HG03039 (cell line): ENCODE measurements around the gene ALDH3B2.
"Not testable (repeated sequence)": the region's sequence is repeated elsewhere in the genome, so short reads cannot be mapped to it uniquely, and the experiment has no call there.

Experiments used
- ATAC-seq: cut with Tn5 transposase; IDR thresholded peaks from one replicate; pipeline ENCODE4 v1.9.1; 2021; ENCODE audit warnings: mild to moderate bottlenecking, moderate library complexity; ENCODE audit not compliant: unreplicated experiment

ALDH3B2 gene

DNA sequence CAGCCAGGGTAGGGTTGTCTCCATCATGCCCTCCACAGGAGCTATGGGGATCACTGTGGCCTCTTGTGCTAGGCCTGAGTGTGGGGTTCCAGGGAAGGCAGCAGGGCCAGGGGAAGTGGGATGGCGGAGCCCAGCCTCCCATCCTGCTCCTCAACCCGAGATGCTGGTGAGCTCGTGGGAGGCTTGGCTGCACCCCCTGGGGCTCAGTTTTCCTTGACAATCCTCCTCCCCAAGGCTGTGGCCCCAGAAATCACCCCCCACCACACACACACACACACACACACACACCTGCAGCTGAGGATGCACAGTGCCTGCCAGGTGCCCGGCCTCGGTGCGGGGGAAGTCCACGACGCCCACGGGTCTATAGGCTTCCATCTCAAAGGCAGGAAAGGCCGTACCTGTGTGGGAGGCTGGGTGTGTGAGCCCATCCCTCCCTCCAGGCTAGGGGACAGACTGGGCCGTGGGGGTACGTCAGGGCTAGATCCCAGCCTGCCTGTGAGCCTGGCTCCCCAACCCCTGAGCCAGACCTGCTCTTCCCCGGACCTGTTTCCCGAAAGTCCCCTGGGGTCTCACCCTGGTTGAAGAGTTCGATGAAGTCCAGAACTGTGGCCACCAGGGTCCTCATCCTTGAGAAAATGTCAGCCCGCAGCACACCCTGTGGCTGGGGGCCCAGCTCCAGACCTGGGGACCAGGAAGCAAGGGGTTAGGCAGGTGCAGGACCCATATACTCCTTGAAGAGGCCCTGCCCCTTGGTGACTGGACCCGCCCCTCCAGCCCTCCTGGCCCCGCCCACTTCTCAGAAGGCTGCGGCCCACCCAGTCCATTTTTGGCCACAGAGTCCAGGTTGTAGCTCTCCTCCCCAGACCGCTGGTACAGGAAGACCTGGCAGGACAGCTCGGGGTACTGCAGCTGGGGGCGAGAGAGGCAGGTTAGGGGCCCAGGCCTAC lies 29.7 kb downstream of the ALDH3B2 start:
- no peak for ATAC-seq

DNA sequence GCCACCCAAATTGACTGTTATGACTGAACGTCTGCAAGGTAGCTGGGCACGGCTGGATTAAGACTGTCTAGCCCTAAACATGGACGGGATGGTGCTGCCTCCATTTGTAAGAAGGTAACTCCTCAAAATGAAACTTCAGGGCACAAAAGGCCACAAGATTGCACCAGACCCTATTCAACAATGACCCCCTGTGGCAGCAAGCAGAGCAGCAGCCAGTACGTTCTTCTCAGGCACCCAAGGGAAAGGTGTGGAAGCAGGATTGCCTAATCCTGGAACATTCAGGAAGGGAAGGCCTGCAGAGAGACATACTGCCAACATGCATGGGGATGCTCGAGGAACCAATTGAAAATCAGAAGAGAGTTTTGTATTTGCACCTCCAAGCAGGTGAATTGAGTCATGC lies 30.4 kb downstream of the ALDH3B2 start:
- ATAC-seq: no peak

DNA sequence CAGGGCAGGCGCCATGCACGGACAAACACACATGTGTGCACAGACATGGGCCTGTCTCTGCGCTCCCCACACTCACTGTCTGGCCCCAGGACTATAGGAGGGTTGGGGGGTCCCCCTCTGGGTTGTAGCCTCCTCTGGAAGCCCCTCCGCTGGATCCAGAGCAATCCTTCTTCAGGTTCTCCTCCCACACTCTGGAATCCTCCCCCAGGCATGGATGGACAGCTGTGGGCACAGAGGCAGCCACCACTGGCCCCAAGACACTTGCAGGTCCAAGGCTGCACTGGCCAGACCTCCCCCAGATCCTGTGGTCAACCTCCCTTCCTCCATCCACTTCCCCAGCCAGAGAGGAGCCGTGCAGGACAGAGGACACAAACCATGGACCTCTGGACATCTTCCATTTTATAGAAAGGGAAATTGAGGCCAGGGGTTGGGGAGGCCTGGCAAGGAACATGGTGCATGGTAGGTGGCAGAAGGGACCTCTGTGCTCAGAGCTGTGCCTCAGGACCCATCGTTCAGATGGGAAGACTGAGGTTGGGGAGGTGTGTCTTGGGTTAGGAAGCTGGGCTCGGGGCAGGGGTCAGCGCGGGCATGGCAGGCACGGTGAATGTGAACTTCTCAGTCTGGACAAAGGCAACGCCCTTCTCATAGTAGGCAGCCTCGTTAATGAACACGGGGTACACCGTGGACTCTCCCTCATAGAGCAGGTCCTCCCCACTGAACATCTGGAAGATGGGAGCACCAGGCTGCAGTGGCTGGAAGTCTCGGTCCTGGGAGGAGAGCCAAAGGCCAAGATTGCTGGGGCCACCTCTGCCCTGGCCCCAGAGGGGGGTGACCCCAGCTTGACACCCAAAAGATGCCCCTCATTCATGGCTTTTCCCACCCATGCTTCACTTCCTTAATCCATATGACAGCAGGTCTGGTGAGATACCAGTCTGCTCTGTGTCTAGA lies 32.0 kb downstream of the ALDH3B2 start:
- no peak for ATAC-seq

DNA sequence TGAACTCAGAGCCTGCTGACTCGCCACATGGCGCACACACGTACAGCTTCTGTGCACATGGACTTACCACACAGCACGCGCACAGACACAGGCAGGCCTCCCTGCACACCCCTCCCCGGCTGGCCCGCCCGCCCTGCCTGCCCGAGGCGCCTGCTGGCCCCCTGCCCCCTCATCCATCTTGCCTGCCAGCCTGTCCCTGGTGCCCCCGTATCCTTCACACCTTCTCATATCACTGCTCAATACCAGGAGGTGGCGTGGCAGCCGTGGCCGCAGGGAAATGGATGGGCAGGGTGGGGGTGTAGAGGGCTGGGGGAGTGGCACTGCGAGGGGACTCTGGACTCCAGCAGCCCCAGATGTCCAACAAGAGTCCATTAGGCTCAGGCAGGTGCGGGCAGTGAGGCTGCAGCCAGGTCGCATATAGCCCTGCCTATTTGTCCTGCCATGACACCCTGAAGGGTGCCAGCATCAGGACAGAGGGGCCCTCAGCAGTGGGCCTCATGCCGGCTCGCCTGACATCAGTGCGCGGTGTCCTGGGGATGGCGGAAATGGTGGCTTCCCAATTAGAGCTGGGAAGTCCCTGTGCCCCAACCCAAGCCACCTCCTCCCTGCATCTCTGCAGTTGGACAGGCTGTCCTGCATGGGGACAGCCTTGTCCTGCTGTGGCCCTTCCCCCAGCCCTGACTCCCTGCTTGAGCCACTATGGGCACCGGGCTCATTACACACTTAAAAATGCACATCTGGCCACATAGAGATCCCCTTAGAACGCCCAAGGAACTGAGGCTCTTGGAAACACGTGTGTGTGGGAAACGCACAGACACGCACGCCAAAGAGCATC lies 32.9 kb downstream of the ALDH3B2 start:
- ATAC-seq: no peak

DNA sequence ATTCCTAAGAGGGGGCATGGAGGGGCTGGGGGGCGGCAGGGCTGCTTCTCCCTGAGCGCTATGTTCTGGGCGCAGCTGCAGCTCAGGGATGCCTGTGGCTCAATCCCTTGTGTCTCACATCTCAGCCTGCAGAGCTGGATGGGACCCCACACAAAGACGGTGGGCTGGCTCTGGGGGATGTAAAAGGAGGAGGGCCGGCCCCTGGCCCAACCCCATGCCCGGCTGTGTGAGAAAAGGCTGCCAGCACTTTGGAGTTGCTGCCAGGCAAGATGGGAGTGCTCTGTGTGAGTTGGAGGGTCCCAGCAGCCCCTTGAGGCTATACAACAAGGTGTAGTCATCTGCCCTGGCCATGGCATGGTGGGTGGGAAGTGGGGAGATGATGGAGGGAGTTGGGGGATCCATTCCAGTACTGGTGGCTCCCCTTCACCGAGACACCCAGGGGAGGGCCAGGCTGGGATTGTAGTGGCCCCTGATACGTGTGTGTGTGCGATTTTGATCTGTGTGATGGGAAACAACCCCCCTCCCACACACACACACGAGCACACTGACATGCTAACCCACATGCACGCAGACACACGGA lies 33.6 kb downstream of the ALDH3B2 start:
- no peak for ATAC-seq

DNA sequence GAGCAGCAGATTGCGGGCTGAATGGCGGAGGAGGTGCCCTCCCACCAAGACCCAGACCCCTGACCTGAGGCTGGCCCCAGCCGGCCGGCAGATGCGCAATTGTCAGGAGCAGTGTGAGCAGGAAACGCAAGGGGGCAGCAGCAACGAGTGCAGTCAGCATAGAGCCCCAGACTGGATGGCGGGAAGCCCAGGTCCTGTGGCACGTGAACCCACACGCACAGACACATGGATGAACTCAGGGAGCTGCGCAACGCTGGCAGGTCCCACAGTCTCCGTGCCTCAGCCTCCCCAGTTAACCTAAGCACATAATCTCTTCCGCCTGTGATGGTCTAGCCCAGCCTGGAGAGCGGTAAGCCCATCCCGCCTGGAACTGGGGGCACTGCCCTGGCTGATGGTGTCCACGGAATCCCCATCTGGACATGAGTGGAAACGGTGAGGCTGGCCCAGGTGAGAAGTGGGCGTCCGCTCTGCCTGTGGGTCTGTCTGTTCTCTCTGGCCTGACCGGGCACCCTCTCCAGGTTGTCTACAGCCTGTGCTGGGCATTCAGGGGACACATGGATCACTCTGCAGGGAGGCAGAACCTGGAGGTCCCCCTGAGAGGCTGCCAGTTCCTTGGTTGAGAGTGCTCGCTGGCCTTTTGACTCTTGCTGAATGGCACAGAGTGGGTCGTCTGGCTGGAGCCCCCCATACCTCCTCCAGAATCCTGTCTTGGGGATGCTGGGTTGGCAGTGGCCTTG lies 34.2 kb downstream of the ALDH3B2 start:
- no peak for ATAC-seq

DNA sequence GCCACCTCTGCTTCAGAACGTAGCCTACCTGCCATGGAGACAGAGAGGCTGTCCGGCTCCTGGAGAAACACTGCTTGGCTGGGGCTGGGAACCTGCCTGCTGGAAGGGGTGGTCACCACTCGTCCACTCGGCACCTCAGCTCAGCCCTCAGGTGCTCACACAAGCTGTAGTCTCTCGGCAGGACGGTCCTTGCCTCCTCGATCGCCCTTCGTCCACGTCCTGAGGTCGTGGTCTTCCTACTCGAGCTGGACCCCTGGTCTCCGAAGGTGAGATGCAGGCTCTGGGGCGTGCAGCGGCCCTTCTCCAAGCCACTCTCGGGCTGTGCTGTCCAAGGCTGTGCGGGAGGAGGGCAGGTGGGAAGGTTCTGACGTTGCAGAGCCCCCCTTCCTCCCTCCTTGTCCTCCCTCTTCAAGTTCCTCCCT lies 35.0 kb downstream of the ALDH3B2 start, which contains the start of gene TBX10:
TBX10 (minus strand) TSS at position 326 of the 422 bp plus-strand sequence; CDS start at position 35, 291 bp downstream.
- no peak for ATAC-seq

DNA sequence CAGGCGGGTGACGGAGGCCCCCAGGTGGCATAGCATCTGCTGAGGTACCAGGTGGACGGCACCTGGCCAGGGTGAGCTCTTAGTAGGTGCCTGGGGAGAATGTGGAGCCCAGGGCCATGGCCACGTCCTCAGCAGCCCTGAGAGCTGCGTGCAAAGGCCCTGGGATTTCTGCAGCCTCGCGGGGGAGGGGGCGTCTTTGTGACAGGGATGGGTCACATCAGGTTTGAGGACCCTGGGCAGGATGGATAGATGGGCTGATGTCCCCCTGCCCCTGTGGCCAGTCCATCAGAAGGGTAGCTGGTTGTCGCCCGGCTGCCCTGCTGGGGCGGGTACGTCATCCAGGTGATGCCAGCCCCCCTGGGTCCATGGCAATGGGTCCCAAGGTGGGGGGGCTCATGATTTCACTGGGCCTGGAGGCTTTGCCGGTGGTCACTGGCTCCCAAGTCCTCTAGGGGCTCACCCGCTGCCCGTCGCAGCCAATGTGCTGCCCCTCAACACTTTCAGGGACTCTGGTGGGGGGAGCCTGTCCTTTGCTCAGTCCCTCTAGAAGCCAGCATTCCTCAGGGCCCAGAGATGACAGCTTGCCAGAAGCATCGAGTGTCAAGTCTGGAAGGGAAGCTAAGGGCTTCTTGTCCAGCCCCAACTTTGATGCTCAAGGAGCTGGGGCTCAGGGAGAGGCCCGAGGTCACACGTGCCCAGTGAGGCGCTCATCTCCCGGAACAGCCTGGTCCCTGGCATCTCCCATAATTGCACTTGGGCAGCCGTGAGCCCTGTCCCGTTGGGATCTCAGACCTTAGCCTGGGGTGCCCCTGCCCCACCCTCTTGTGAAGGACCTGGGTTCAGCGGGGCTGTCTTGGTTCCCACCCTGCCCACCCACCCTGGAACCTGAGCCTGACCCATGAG lies 35.6 kb downstream of the ALDH3B2 start:
- ATAC-seq: no peak

DNA sequence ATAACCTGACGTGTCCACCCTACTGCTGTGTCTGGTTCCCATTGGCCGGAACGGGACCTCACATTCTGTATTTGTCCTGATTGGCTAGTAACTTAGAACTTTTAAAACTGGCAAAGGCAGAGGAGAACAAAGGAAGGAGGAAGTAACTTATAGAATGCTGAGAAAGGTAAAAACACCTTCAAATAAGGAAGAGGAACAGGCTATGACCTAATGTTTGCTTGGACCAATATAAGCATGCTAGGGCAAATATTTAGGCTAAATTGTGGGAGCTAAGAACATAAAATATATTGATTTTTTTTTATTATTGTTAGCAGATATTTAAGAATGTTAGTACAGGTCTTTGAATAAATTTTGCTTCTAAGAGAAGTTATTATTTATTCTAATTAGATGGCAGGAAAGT lies 37.0 kb downstream of the ALDH3B2 start:
- not testable (repeated sequence) for ATAC-seq

DNA sequence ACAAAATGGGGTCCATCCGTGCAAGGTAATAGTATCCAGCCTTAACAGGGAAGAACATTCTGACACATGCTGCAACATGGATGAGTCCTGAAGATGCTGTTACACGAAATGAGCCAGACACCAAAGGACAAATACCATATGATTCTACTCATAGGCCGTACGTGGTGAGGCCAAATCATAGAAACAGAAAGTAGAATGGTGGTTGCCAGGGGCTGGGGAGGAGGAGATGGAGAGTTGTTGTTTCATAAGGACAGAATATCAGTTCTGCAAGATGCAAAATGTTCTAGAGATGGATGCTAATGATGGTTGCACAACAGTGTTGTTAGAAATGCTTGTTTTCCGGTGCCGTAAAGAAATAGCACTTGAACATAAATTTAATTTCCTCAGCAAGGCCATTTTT lies 37.5 kb downstream of the ALDH3B2 start:
- ATAC-seq: no peak

DNA sequence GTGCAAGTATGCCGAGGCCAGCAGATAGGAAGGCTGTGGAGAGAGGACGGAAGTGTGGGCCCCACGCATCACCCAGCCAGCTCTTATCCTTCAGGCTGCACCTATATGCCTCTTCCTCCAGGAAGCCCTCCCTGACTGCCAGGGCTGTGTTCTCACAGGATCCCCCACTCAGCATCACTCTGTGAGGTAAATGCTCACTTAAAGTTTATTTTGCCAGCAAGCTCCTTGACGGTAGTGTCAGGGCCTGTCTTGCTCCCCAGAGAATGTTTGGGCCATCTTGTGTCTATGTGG lies 39.2 kb downstream of the ALDH3B2 start:
- no peak for ATAC-seq

DNA sequence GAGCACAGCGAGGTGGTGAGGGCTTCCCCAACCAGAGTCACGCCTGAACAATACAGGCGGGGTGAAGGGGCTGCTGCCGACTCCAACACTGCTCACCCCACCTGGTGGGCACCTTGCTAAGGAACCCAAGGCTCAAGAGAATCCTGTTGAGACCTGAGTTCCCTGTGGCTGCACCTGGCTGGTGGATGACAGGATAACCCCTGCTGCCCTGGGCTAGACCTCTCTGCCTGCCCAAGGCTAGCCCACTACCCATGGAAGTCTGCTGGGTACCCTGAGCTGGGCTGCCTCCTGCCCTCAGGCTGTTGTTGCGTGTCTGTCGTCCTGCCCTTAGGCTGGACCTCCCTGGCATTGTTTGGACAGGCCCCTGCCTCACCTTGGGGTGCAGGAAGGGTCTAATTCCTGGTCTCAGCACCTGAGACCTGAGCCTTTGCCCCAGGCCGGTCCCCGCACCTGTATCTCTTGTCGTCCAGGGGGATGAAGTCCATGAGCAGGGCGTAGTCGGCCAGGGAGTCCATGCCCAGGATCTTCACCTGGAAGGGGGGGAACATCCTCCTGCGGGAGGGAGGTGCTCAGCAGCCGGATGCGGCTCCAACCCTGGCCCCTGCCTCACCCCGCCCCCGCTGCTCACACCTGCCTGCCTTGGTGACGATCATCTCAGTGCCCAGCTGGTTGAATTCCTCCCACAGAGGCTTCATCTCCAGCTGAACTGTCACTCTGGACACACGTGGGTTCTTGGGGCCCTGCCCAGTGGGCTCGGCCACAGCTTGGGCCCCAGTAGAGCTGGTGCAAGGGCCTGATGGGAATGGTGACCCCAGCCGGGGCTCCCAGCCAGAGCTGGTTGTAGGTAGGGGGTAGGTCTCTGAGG lies 39.8 kb downstream of the ALDH3B2 start:
- no peak for ATAC-seq

DNA sequence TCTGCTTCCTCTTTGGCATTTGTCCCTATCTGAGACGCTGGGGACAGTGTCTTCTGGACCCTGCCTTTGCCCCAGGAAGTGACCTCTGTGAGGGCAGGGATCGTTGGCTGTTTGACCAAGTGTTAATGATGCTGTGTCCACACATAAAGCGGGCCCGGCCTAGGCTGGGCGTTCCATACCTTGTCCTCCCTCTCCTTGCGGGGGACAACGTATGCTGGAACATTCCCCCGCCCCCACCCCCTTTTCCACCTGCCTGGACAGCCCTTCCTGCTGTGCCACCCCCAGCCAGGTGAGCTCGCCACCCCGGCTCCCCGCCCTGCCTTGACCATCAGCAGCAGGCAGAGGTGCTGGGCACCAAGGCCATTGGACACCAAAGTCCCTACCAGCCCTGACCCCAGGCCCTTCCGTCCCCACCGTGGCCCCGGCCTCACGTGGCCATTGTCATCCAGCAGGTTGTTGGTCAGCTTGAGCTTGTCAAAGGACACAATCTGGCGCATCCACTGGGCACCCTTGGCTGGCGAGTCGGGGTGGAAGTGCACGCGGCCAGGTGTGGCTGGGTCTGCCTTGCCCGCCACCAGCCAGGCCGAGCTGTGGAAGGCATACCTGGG lies 40.6 kb downstream of the ALDH3B2 start:
- no peak for ATAC-seq

DNA sequence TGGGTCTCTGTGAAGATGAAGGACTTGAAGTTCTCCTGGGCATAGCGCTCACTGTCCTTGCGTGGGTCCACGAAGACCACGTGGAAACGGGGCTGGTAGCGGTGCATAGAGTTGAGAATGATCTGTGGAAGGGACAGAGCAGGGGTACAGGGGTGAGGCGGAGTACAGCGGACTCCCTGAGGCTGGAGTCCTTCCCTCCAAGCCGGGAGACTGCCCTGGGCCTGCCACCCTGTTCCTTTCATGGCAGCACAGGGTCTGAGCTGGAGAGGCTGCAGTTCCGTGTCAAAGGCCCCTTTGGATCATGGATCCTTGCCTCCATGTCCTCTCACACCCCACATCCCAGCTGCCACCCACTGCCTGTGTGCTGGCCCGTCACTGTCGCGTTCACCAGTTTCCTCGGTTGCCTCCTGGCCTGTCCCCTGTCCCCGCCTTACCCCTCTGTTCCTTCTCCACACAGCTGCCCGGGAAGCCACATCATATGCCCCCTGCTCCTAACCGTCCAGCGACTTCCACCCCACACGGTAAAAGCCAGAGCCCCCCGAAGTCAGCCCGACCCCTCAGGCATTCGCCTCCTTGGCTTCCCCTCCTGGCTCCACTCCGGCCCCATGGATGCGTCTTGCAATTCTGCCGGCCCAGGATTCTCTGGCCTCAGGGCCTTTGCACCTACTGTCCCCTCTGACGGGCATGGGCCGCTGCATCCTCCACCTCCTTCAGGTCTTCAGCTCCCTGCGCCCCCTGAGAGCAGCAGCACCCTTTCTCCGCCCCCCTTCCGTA lies 41.3 kb downstream of the ALDH3B2 start:
- no peak for ATAC-seq

DNA sequence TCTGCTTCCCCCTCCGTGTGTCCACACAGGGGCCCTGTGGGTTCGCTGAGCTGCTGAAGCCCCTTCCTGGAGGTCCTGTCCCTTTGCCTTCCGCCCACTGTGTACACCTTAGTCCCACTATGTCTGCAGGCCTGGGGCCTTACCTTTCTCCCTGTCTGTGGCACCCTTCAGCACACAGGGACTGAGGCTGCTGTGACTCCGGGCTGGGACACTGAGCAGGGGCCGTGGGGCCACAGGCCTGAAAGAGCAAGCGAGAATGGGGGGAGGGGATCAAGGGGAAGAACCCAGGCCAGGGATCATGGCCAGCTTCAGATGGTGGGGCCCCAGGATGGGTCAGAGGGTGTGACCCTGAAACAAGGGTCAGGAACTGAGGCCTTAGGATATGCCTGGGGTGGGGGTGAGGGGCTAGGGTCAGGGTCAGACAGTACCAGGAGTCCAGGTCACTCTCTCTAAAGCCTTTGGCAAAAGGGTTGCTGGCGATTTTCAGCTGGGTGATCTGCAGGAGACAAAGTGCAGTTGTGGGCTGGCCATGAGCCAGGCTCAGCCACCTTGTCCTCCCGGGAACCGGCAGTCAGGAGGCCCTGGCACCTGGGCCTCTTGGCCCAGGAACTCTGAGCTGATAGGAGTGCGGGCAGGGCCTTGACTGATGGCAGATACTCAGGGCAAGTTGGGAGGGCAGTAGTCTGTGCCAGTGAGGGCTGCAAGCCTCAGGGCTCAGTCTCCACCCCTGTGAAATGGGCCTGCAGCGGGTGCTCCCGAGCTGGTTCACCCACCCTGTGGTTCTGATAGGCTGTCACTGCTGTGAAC lies 42.0 kb downstream of the ALDH3B2 start:
- no peak for ATAC-seq

DNA sequence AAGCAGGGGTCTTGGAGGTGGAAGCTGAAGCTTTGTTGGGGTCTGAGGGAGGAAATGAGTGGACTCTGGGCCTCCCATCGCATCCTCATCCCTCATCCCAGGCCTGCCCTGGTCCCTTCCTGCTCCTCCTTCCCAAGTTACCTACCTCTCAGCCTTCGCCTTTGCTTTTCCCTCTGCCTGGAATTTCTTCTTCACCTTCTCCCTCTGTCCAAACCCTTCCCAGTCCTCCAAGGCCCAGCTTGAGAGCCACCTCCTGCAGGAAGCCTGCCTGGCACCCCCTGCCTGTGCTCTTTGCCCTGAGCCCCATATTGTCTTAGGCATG lies 42.6 kb downstream of the ALDH3B2 start:
- ATAC-seq: no peak
